Motor neuron (in vitro differentiated cells): ENCODE measurements around the gene RIPK1. TPM values are rescaled to one million over a fixed set of nuclear protein-coding genes. Genes with fewer than 3 reads are reported as not detected.
A peak's percentile ranks its signal among the peaks of the same experiment; 100 is the strongest.
"Not testable (repeated sequence)": the region's sequence is repeated elsewhere in the genome, so short reads cannot be mapped to it uniquely, and the experiment has no call there.

Experiments
- ATAC-seq, 8 experiments: fragments of 200-7000 bp; cut with Tn5 transposase; replicated peaks in 6 of 8; 2 replicates each; pipeline ENCODE4 v1.8.0; 2021; ENCODE audit warnings: mild to moderate bottlenecking in 8 of 8, moderate library complexity in 8 of 8
- H3K27ac ChIP-seq, 2 donors: fragments of 250-450 bp; sonication (Bioruptor Pico); 2 replicates each; pipeline ENCODE4 v1.9.0; 2021; ENCODE audit warnings: antibody characterized with exemption in 2 of 2, mild to moderate bottlenecking in 2 of 2, moderate library complexity in 1 of 2
- H3K4me1 ChIP-seq, 2 donors: fragments of 250-450 bp; sonication (Bioruptor Pico); replicated peaks in 1 of 2; 2 replicates each; pipeline ENCODE4 v1.6.1; 2021; ENCODE audit warnings: antibody characterized with exemption in 2 of 2, mild to moderate bottlenecking in 2 of 2, moderate library complexity in 1 of 2
- H3K4me3 ChIP-seq, 5 donors: fragments of 250-450 bp; sonication (Bioruptor Pico); 2 replicates each; pipeline ENCODE4 v1.9.0; 2021; ENCODE audit warnings: antibody characterized with exemption in 5 of 5, mild to moderate bottlenecking in 5 of 5, moderate library complexity in 4 of 5
- WGBS, 10 experiments: fragments of 450-650 bp; shearing (Covaris generic); methylation state at CpG; one replicate each; pipeline ENCODE4 v1.0.0; 2022; 5-methylcytosine and 5-hydroxymethylcytosine counted together
- in situ Hi-C, 9 experiments: fragments of 400-800 bp; cut with MboI; loops; one replicate each; pipeline ENCODE4 v1.15.0; 2021; ENCODE audit warnings: low sequenced_read_pairs in 9 of 9, low pct_unique_long_range_greater_than_20kb in 2 of 9; ENCODE audit not compliant: unreplicated experiment in 9 of 9
- total RNA-seq, 8 experiments: library from RNA; unstranded; fragments of 300-600 nt; gene quantifications; 2 replicates each; pipeline versions ENCODE4 v1.2.3 to v1.2.4, GENCODE V29; 2022

Gene RIPK1
- total RNA-seq, 8 experiments from 2014 or later = 2.3 to 17.9 (median 11.8) TPM

DNA sequence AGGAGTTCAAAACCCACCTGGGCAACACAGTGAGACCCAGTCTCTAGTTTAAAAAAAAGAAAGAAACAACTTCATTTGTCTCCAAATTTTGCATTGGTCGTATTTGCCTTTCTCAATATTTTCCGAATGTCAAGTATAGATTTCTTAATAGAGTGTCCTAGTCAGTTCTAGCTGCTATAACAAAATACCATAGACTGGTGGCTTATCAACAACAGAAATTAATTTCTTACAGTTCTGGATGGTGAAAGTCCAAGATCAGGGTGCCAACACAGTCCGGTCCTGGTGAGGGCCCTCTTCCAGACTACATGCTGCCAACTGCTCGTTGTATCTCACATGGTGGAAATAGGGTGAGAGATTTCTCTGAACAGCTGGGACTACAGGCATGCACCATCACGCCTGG, 34.6 kb upstream of the RIPK1 start:
- Histone ChIP-seq H3K27ac (no peak overlapping the region), H3K4me3 (no peak overlapping the region), H3K4me1 (no peaks in the 10 kb centered on the region)
- ATAC-seq = no peak
- in situ Hi-C loops = no loop called here
- 52 to 100% (median 96%) methylated on average over 2 to 5 of the region's 5 CpGs; no CpG with 5 or more reads in 1 of the 10 experiments for WGBS, 10 experiments

- no peak for ATAC-seq
- WGBS, 10 experiments = 35 to 100% (median 70%) methylated on average over 1 to 5 of the region's 5 CpGs; no CpG with 5 or more reads in 1 of the 10 experiments
- Histone ChIP-seq H3K27ac (no peak overlapping the region), H3K4me1 (peaks cover 0 to 3% of the 10 kb centered on the region in 2 donors), H3K4me3 (no peak overlapping the region)
- in situ Hi-C loops = no loop called here
Measured at GRCh38 chr6:3035397-3035796, 32.9 kb upstream of the RIPK1 start.

DNA sequence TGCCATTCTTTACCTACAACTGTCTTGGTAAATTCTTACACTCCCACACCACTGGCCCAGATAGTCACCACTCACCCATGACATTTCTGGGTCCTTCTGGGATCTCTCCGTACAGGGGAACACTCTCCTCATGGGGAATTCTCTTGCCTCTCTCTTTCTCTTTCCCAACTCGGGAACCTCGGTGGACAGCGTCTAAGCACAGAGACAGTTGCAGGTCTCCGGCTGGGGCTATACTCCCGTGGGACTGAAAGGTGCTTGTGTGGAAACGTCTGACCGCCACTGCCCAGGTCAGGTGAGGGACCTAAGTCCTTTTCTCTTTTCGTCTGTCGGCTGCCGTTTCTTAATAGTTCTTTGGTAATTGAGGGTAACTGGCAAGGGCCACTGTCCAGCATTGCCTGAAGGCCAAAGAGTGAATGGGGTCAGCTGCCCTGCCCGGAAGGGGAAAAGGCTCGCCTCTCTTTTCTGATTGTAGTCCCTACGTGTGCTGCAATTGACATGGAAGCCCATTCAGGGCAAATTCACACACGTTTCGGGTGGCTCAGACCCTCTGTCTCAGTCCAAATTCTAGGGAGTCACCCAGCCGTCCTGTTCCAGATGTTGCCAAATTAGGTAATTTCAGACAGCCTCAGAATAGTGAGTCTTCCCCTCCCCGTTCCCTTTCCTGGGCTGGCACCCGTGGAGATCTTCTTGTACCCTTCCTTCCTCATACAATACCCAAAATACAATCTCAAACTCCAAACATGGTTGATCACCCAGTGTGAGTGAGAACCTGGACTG, 31.2 kb upstream of the RIPK1 start:
- in situ Hi-C loops = no loop called here
- Histone ChIP-seq H3K4me3 (no peak overlapping the region), H3K4me1 (peaks cover 0 to 3% of the 10 kb centered on the region in 2 donors), H3K27ac (no peak overlapping the region)
- ATAC-seq = no peak
- 57 to 100% (median 80%) methylated on average over 1 to 17 of the region's 19 CpGs; no CpG with 5 or more reads in 1 of the 10 experiments for WGBS, 10 experiments

DNA sequence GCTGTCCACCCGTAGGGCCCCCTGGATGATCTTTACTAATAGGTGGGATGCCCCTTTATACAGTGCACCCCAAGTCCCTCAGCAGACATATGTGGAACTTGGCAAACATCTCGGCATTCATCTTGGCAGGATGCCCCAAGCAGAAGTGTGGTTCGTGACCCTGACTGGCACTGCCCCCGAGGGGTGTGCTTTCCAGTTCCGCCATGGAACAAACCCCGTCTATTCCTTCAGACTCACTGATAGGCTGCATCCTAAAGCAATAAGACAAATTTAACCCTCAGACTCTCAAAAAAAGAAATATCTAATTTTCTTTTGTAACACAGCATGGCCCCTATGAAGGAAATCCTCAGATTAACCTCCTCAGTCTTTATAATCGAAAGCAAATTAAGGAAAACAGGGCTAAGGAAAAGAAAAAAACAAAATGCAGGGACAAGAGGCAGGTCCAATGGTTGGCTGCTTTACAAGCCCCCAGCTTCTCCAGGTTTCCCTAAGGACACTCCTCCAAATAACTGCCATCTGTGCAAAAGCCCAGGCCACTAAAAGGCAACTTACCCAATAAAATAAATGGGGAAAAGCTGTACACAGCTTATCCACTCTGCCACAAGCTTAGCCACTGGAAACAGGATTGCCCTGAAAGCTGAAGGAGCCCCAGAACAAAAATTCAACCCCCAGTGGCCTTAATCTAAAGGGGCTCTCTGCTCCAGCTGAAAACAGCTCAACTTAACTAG, 30.5 kb upstream of the RIPK1 start:
- Histone ChIP-seq H3K27ac (no peak overlapping the region), H3K4me1 (peaks cover 0 to 3% of the 10 kb centered on the region in 2 donors), H3K4me3 (no peak overlapping the region)
- ATAC-seq = no peak
- 40 to 100% (median 90%) methylated on average over 1 to 4 of the region's 7 CpGs for WGBS, 10 experiments
- in situ Hi-C loops = no loop called here

GRCh38 chr6:3039384-3039783, 28.9 kb upstream of the RIPK1 start:
- Histone ChIP-seq H3K27ac (no peak overlapping the region), H3K4me3 (no peak overlapping the region), H3K4me1 (peaks cover 0 to 3% of the 10 kb centered on the region in 2 donors)
- ATAC-seq = peak in 1 of 8 experiments; percentile 23
- in situ Hi-C loops = no loop called here
- WGBS, 10 experiments = 6 to 92% (median 67%) methylated on average over 1 to 3 of the region's 3 CpGs

DNA sequence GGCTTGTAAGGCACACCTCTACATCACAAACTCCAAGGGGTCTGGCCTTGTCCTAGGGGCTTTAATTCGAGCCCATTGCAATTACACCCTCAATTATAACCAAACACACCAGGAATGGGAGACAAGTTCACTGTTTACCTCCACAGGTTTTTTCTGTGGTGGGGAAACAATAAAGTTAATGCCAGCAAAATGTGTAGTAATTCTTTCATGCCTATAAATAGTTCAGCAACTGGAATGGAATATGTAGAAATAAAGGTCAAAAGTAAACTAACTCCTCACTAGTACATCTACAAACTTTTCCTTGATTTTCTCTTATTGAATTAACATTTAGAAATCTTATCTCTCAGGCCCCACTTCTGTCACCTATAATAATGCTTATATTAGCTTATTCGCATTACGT, 27.1 kb upstream of the RIPK1 start:
- H3K27ac ChIP-seq = no peak overlapping the region
- WGBS, 10 experiments = 33 to 100% (median 92%) methylated on average over 1 to 3 of the region's 3 CpGs; no CpG with 5 or more reads in 2 of the 10 experiments
- no peak overlapping the region for H3K4me3 ChIP-seq
- ATAC-seq = no peak
- in situ Hi-C loops = no loop called here
- peaks cover 0 to 3% of the 10 kb centered on the region in 2 donors for H3K4me1 ChIP-seq

DNA sequence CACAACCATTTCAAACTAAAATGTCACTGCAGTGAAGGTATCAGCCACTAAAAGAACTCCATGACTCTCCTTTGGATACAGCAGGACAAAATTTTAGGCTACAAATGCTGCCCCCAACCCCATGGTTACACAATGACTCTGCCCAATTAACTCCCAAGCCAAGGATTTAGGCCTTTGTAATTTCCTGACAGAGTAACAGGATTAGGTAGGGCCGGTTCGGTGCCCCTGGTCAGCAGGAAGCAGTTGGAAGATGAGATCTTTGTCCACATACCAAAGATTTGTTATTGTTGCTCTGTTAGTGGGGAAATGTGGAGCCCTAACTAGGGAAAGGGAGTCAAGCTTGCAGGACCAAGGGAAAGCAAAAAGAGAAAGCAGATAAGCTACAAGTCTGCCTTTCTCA, 26.7 kb upstream of the RIPK1 start:
- Histone ChIP-seq H3K27ac (no peak overlapping the region), H3K4me3 (no peak overlapping the region), H3K4me1 (peaks cover 0 to 3% of the 10 kb centered on the region in 2 donors)
- WGBS, 10 experiments = 10 to 100% (median 65%) methylated on average over 1 to 2 of the region's 2 CpGs; no CpG with 5 or more reads in 5 of the 10 experiments
- ATAC-seq = no peak
- in situ Hi-C loops = no loop called here

- Histone ChIP-seq H3K4me1 (no peaks in the 10 kb centered on the region), H3K27ac (no peak overlapping the region), H3K4me3 (no peak overlapping the region)
- 40 to 100% (median 86%) methylated on average over 1 to 5 of the region's 5 CpGs; no CpG with 5 or more reads in 3 of the 10 experiments for WGBS, 10 experiments
- no peak for ATAC-seq
- in situ Hi-C loops = no loop called here
Measured at GRCh38 chr6:3045369-3045768, 22.9 kb upstream of the RIPK1 start.

GRCh38 chr6:3045777-3046176, 22.5 kb upstream of the RIPK1 start:
- H3K4me3 ChIP-seq = no peak overlapping the region
- in situ Hi-C loops = no loop called here
- no peak for ATAC-seq
- H3K27ac ChIP-seq = no peak overlapping the region
- no peaks in the 10 kb centered on the region for H3K4me1 ChIP-seq
- WGBS, 10 experiments = 43 to 100% (median 100%) methylated on average over 1 of the region's 1 CpG; no CpG with 5 or more reads in 2 of the 10 experiments

GRCh38 chr6:3046295-3046694, 22.0 kb upstream of the RIPK1 start:
- peak in 5 of 8 experiments; percentile 55 to 100 (median 75) for ATAC-seq
- in situ Hi-C loops = no loop called here
- WGBS, 10 experiments = 30 to 90% (median 74%) methylated on average over 1 to 3 of the region's 3 CpGs; no CpG with 5 or more reads in 2 of the 10 experiments
- no peak overlapping the region for H3K27ac ChIP-seq
- no peaks in the 10 kb centered on the region for H3K4me1 ChIP-seq
- H3K4me3 ChIP-seq = no peak overlapping the region

DNA sequence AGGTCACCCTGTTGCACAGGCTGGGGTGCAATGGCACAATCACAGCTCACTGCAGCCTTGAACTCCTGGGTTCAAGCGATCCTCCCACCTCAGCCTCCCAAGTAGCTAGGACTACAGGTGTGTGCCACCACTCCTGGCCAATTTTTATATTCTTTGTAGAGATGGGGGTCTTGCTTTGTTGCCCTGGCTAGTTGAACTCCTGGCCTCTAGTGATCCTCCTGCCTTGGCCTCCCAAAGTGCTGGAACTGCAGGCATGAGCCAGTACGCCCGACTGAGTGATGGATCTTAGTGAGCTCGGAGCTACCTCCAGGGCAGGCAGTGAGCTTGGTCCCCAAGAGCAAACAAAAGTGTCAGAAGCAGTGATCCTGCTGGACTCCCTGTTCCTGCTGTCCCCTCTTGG, 20.3 kb upstream of the RIPK1 start:
- WGBS, 10 experiments = 80 to 100% (median 100%) methylated on average over 1 to 3 of the region's 4 CpGs; no CpG with 5 or more reads in 1 of the 10 experiments
- ATAC-seq, in situ Hi-C loops: not testable (repeated sequence)

GRCh38 chr6:3052481-3053230, 15.6 kb upstream of the RIPK1 start:
- Histone ChIP-seq H3K27ac (no peak overlapping the region), H3K4me1 (peaks cover 0 to 15% of the 10 kb centered on the region in 2 donors), H3K4me3 (no peak overlapping the region)
- WGBS, 10 experiments = 53 to 89% (median 73%) methylated on average over 4 to 13 of the region's 17 CpGs; no CpG with 5 or more reads in 4 of the 10 experiments
- no peak for ATAC-seq
- in situ Hi-C loops = loop anchor here in 3 of 9 experiments (10.0 kb wide), 1 partner anchor 58 kb away; the partner anchor contains the start of gene NQO2 (in 3 of the 3)

More for the DNA sequence above, 20.3 kb upstream of the RIPK1 start:
- H3K4me3 ChIP-seq, H3K4me1 ChIP-seq, H3K27ac ChIP-seq: not testable (repeated sequence)

DNA sequence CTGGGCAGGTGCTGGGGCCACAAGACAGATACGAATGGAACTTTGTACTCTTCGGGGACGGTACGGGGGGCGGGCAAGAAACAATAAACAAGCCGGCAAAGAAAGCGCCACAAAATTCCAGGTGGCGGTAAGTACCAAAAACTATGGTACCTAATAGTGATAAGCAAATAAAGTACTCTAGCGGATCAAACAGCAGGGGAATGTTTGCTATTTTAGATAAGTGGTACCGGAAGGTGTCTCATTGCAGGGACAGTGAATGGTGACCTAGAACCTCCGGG, 15.1 kb upstream of the RIPK1 start:
- H3K27ac ChIP-seq = no peak overlapping the region
- WGBS, 10 experiments = 60 to 100% (median 80%) methylated on average over 1 to 8 of the region's 11 CpGs; no CpG with 5 or more reads in 5 of the 10 experiments
- H3K4me3 ChIP-seq = peak overlapping the region in 3 of 5 donors; percentile 35 to 39 (median 35)
- H3K4me1 ChIP-seq = peaks cover 0 to 15% of the 10 kb centered on the region in 2 donors
- ATAC-seq = no peak
- in situ Hi-C loops = loop anchor here in 3 of 9 experiments (10.0 kb wide), 1 partner anchor 58 kb away; the partner anchor contains the start of gene NQO2 (in 3 of the 3)
